SK-N-SH (cell line): ENCODE data around the gene DENND6B. TPM values are rescaled to one million over a fixed set of nuclear protein-coding genes. Genes with fewer than 3 reads are reported as not detected.

Experiments
- CTCF ChIA-PET: fragments of 300-600, 350-600 bp; formaldehyde crosslinking; extraction: SDS; loops from one replicate; lab custom pipeline; 2021; lab: Yijun Ruan, JAX
- POLR2A ChIA-PET: fragments of 350-600 bp; sonication (Branson Sonifier 250); formaldehyde crosslinking; extraction: SDS; loops from one replicate; lab custom pipeline; 2020; ENCODE audit warnings: antibody characterized with exemption, inconsistent platforms; lab: Yijun Ruan, JAX
- DNase-seq: peaks from one replicate; pipeline ENCODE4 v3.0.0; 2012
- H2AFZ ChIP-seq: fragments of 200-600 bp; sonication (generic); 2 replicates; pipeline ENCODE4 v1.8.1; 2016; ENCODE audit warnings: antibody characterized with exemption, mild to moderate bottlenecking, low read depth
- H3F3A ChIP-seq: fragments of 200-600 bp; sonication (generic); replicated peaks from 2 replicates; pipeline ENCODE3; 2016; ENCODE audit warnings: antibody characterized with exemption, mild to moderate bottlenecking; ENCODE audit not compliant: insufficient read depth
- H3K27ac ChIP-seq, 2 experiments: fragments of 200-500 bp in 1 of 2; fragments of 200-600 bp in 1 of 2; sonication (Bioruptor generic) in 1 of 2; sonication (generic), shearing (Covaris generic) in 1 of 2; 2 replicates each; pipeline versions ENCODE4 v1.5.1 to v1.6.1; 2014 to 2016; ENCODE audit warnings: low read depth in 2 of 2, inconsistent platforms in 1 of 2, low read length in 1 of 2, mild to moderate bottlenecking in 1 of 2, mixed read lengths in 1 of 2
- H3K27me3 ChIP-seq: fragments of 200-600 bp; sonication (generic), shearing (Covaris generic); 2 replicates; pipeline ENCODE4 v1.6.1; 2016; ENCODE audit warnings: mixed run types; ENCODE audit not compliant: insufficient read depth
- H3K36me3 ChIP-seq, 2 experiments: fragments of 200-500 bp in 1 of 2; fragments of 200-600 bp in 1 of 2; sonication (Bioruptor generic) in 1 of 2; sonication (generic) in 1 of 2; replicated peaks in 1 of 2; 2 replicates each; pipeline versions ENCODE3 to v1.5.1; 2014 to 2016; ENCODE audit warnings: low read length in 1 of 2, mild to moderate bottlenecking in 1 of 2; ENCODE audit not compliant: insufficient read depth in 2 of 2, control insufficient read depth in 1 of 2
- H3K4me1 ChIP-seq, 2 experiments: fragments of 200-500 bp in 1 of 2; fragments of 200-600 bp in 1 of 2; sonication (Bioruptor generic) in 1 of 2; sonication (generic), shearing (Covaris generic) in 1 of 2; 2 replicates each; pipeline versions ENCODE4 v1.5.1 to v1.6.1; 2014 to 2016; ENCODE audit warnings: low read depth in 1 of 2, low read length in 1 of 2, mixed run types in 1 of 2; ENCODE audit not compliant: insufficient read depth in 2 of 2, control insufficient read depth in 1 of 2
- H3K4me2 ChIP-seq: fragments of 200-600 bp; sonication (generic), shearing (Covaris generic); 2 replicates; pipeline ENCODE4 v1.6.1; 2017; ENCODE audit warnings: mixed run types
- H3K4me3 ChIP-seq, 2 experiments: fragments of 200-500 bp in 1 of 2; fragments of 200-600 bp in 1 of 2; sonication (Bioruptor generic) in 1 of 2; sonication (generic), shearing (Covaris generic) in 1 of 2; 2 replicates each; pipeline versions ENCODE4 v1.5.1 to v1.8.1; 2014 to 2016; ENCODE audit warnings: low read depth in 2 of 2, inconsistent platforms in 1 of 2, low read length in 1 of 2, mild to moderate bottlenecking in 1 of 2, mixed read lengths in 1 of 2, moderate library complexity in 1 of 2
- H3K79me2 ChIP-seq: fragments of 200-600 bp; sonication (generic); 2 replicates; pipeline ENCODE4 v1.8.1; 2017; ENCODE audit warnings: mild to moderate bottlenecking; ENCODE audit not compliant: insufficient read depth
- H3K9ac ChIP-seq: fragments of 200-600 bp; sonication (generic); 2 replicates; pipeline ENCODE4 v1.6.1; 2017; ENCODE audit warnings: mixed run types
- H3K9me2 ChIP-seq: fragments of 200-600 bp; sonication (generic); 2 replicates; pipeline ENCODE4 v1.6.1; 2017; ENCODE audit warnings: mixed run types
- H3K9me3 ChIP-seq: fragments of 200-600 bp; sonication (generic); 2 replicates; pipeline ENCODE4 v1.6.1; 2017; ENCODE audit warnings: mixed run types, mild to moderate bottlenecking, moderate library complexity
- H4K20me1 ChIP-seq: fragments of 200-600 bp; sonication (generic); 2 replicates; pipeline ENCODE4 v1.6.1; 2017; ENCODE audit warnings: mild to moderate bottlenecking, mixed run types; ENCODE audit not compliant: insufficient read depth
- CTCF ChIP-seq: fragments of 200-600 bp; sonication (generic); IDR thresholded peaks from 2 replicates; pipeline ENCODE4 v1.6.1; 2017; ENCODE audit warnings: antibody characterized with exemption, mild to moderate bottlenecking, moderate library complexity
- EZH2phosphoT487 ChIP-seq: fragments of 200-600 bp; sonication (generic); IDR thresholded peaks from 2 replicates; pipeline ENCODE4 v1.6.1; 2017; ENCODE audit warnings: low read depth, mixed run types, mild to moderate bottlenecking, antibody characterized with exemption, moderate library complexity, borderline replicate concordance
- FOSL2 ChIP-seq: IDR thresholded peaks from 2 replicates; pipeline ENCODE4 v1.4.0; 2012; ENCODE audit warnings: low read depth, mild to moderate bottlenecking, moderate library complexity, borderline replicate concordance
- FOXJ3 ChIP-seq: sonication (generic); formaldehyde crosslinking; IDR thresholded peaks from 2 replicates; pipeline ENCODE4 v1.5.1; 2020; ENCODE audit warnings: mild to moderate bottlenecking, missing genetic modification reagents
- FOXM1 ChIP-seq: IDR thresholded peaks from 2 replicates; pipeline ENCODE4 v1.4.0; 2012; ENCODE audit warnings: low read depth, mild to moderate bottlenecking
- GATA2 ChIP-seq: sonication (generic); formaldehyde crosslinking; IDR thresholded peaks from 2 replicates; pipeline ENCODE4 v1.5.0; 2020; ENCODE audit warnings: mild to moderate bottlenecking, missing genetic modification reagents
- IRF3 ChIP-seq: fragments of 150-350 bp; IDR thresholded peaks from 2 replicates; pipeline ENCODE4 v1.6.1; 2016; ENCODE audit warnings: mild to moderate bottlenecking, low read depth, low read length
- JUND ChIP-seq: IDR thresholded peaks from 2 replicates; pipeline ENCODE4 v1.4.0; 2012
- MEF2A ChIP-seq: IDR thresholded peaks from 2 replicates; pipeline ENCODE4 v1.4.0; 2012; ENCODE audit warnings: low read depth, borderline replicate concordance
- NFIC ChIP-seq: IDR thresholded peaks from 2 replicates; pipeline ENCODE4 v1.4.0; 2012; ENCODE audit warnings: borderline replicate concordance
- NRF1 ChIP-seq: IDR thresholded peaks from 2 replicates; pipeline ENCODE4 v1.6.1; 2012; ENCODE audit warnings: low read depth, mild to moderate bottlenecking, low read length
- POLR2AphosphoS5 ChIP-seq: IDR thresholded peaks from 2 replicates; pipeline ENCODE4 v1.6.1; 2012; ENCODE audit warnings: low read depth, low read length
- REST ChIP-seq: IDR thresholded peaks from 2 replicates; pipeline ENCODE4 v1.6.1; 2012; ENCODE audit warnings: mild to moderate bottlenecking, low read depth, low read length, moderate library complexity
- RFX5 ChIP-seq: IDR thresholded peaks from 2 replicates; pipeline ENCODE4 v1.6.1; 2012; ENCODE audit warnings: mild to moderate bottlenecking, improper control_type of control experiment, low read length
- RXRA ChIP-seq: IDR thresholded peaks from 2 replicates; pipeline ENCODE4 v1.4.0; 2012; ENCODE audit warnings: low read depth, mild to moderate bottlenecking, borderline replicate concordance
- SIN3A ChIP-seq: IDR thresholded peaks from 2 replicates; pipeline ENCODE4 v1.6.1; 2012; ENCODE audit warnings: low read depth, mild to moderate bottlenecking, low read length, moderate library complexity, borderline replicate concordance
- TAF1 ChIP-seq: IDR thresholded peaks from 2 replicates; pipeline ENCODE4 v1.6.1; 2012; ENCODE audit warnings: low read depth, mild to moderate bottlenecking, low read length, moderate library complexity, borderline replicate concordance
- TEAD4 ChIP-seq: IDR thresholded peaks from 2 replicates; pipeline ENCODE4 v1.4.0; 2012; ENCODE audit warnings: mild to moderate bottlenecking, borderline replicate concordance; ENCODE audit not compliant: insufficient read depth
- USF1 ChIP-seq: IDR thresholded peaks from 2 replicates; pipeline ENCODE4 v1.4.0; 2012; ENCODE audit warnings: low read depth, borderline replicate concordance
- USF2 ChIP-seq: fragments of 150-350 bp; IDR thresholded peaks from 2 replicates; pipeline ENCODE4 v1.6.1; 2017; ENCODE audit warnings: antibody characterized with exemption, low read length, low read depth, borderline replicate concordance
- WGBS: methylation state at CpG from one replicate; pipeline ENCODE4 v1.1.6; 2017; ENCODE audit warnings: low lambda C conversion rate; 5-methylcytosine and 5-hydroxymethylcytosine counted together
- polyA plus RNA-seq, 3 experiments: library from polyadenylated mRNA; depleted of rRNA; stranded (reverse); fragments of >200 nt; gene quantifications; 2 replicates each; pipeline ENCODE4 v1.2.3, GENCODE V29; 2012

DENND6B gene
- polyA plus RNA-seq, 1 of the 3 experiments (the other 2 are of a cell fraction) = 5.6 TPM

GRCh38 chr22:50284479-50284878 lies 42.3 kb downstream of the DENND6B start:
- Histone ChIP-seq H3K4me3 (no peak overlapping the region), H3K9me3 (no peaks in the 10 kb centered on the region), H2AFZ (no peak overlapping the region), H3K9me2 (no peaks in the 10 kb centered on the region), H3K27ac (no peak overlapping the region), H3K4me2 (no peak overlapping the region), H3K36me3 (peaks cover 15 to 76% of the 10 kb centered on the region in 2 experiments), H3F3A (no peaks in the 10 kb centered on the region), H3K9ac (no peak overlapping the region), H3K27me3 (no peaks in the 10 kb centered on the region), H3K79me2 (peaks cover 31% of the 10 kb centered on the region), H4K20me1 (peaks cover 39% of the 10 kb centered on the region), H3K4me1 (peaks cover 0 to 9% of the 10 kb centered on the region in 2 experiments; a peak in 1 of 4 replicates)
- DNase-seq = no peak
- CTCF ChIA-PET = interaction anchor here (1.2 kb wide), 1 partner anchor 8 kb away, joined by 7 read pairs; no protein-coding TSS in a partner anchor
- TF ChIP-seq NFIC (no peak), REST (peak; percentile 56; the same call in 1 of the 2 replicates)
- POLR2A ChIA-PET = no interaction called here
- WGBS = 96% methylated on average over 3 of the region's 13 CpGs

GRCh38 chr22:50283821-50284220 lies 43.0 kb downstream of the DENND6B start:
- CTCF ChIA-PET = interaction anchor here (1.2 kb wide), 1 partner anchor 8 kb away, joined by 7 read pairs; no protein-coding TSS in a partner anchor
- no peak for TF ChIP-seq MEF2A
- no peak for TF ChIP-seq SIN3A
- no peak for TF ChIP-seq RXRA
- no peak for TF ChIP-seq TAF1
- TF ChIP-seq IRF3 = no peak
- no peak for TF ChIP-seq EZH2phosphoT487
- TF ChIP-seq USF1 = no peak
- TF ChIP-seq CTCF = no peak
- no peak for TF ChIP-seq RFX5
- TF ChIP-seq JUND = no peak
- no peak for TF ChIP-seq NRF1
- no peak for TF ChIP-seq POLR2AphosphoS5
- TF ChIP-seq USF2 = no peak
- TF ChIP-seq FOSL2 = no peak
- TF ChIP-seq TEAD4 = no peak
- TF ChIP-seq GATA2 (CRISPR knock-in tag) = no peak
- no peak for TF ChIP-seq FOXJ3
- TF ChIP-seq FOXM1 = no peak

More at GRCh38 chr22:50283821-50284220, 43.0 kb downstream of the DENND6B start:
- POLR2A ChIA-PET = no interaction called here
- Histone ChIP-seq H3K27me3 (no peaks in the 10 kb centered on the region), H3F3A (no peaks in the 10 kb centered on the region), H2AFZ (no peak overlapping the region), H3K4me1 (peaks cover 0 to 9% of the 10 kb centered on the region in 2 experiments; a peak in 1 of 4 replicates), H3K4me3 (no peak overlapping the region), H4K20me1 (peaks cover 32% of the 10 kb centered on the region), H3K9me2 (no peaks in the 10 kb centered on the region), H3K4me2 (no peak overlapping the region), H3K9ac (no peak overlapping the region), H3K36me3 (peaks cover 11 to 76% of the 10 kb centered on the region in 2 experiments), H3K27ac (no peak overlapping the region), H3K79me2 (peaks cover 24% of the 10 kb centered on the region; the same call in 1 of the 2 replicates), H3K9me3 (no peaks in the 10 kb centered on the region)
- whole genome bisulfite sequencing = 98% methylated on average over 9 of the region's 30 CpGs
- DNase-seq = no peak
